Uterus (tissue), 4 donors: ENCODE measurements around the gene NOL6. TPM values are rescaled to one million over a fixed set of nuclear protein-coding genes. Genes with fewer than 3 reads are reported as not detected.
"Not testable (repeated sequence)": the region's sequence is repeated elsewhere in the genome, so short reads cannot be mapped to it uniquely, and the experiment has no call there.

Experiments used
- DNase-seq, 2 donors: peaks; one replicate each; pipeline ENCODE4 v3.0.0-alpha.2; 2019 to 2020
- H3K27ac ChIP-seq, 2 donors: fragments of 200-600 bp; sonication (generic); 1 replicate in 1 of 2; 2 replicates in 1 of 2; pipeline ENCODE4 v1.5.1; 2016 to 2018
- H3K27me3 ChIP-seq, 2 donors: fragments of 200-600 bp; sonication (generic); one replicate each; pipeline ENCODE4 v1.5.1; 2018 to 2019; ENCODE audit warnings: control low read depth in 1 of 2
- H3K36me3 ChIP-seq, 2 donors: fragments of 200-600 bp; sonication (generic); one replicate each; pipeline ENCODE4 v1.5.1; 2019; ENCODE audit warnings: control low read depth in 1 of 2
- H3K4me1 ChIP-seq, 2 donors: fragments of 200-600 bp; sonication (generic); one replicate each; pipeline ENCODE4 v1.5.1; 2018 to 2019; ENCODE audit warnings: control low read depth in 1 of 2
- H3K4me3 ChIP-seq, 2 donors: fragments of 200-600 bp; sonication (generic); 1 replicate in 1 of 2; 2 replicates in 1 of 2; pipeline ENCODE4 v1.5.1; 2018 to 2019; ENCODE audit warnings: mild to moderate bottlenecking in 1 of 2
- H3K9me3 ChIP-seq, 2 donors: fragments of 200-600 bp; sonication (generic); one replicate each; pipeline ENCODE4 v1.5.1; 2019; ENCODE audit warnings: control low read depth in 1 of 2
- CTCF ChIP-seq, 4 experiments: fragments of 200-600 bp in 2 of 4; fragments of 450-650 bp in 2 of 4; sonication (generic) in 2 of 4; IDR thresholded peaks; one replicate each; pipeline ENCODE4 v1.5.1; 2016 to 2019; ENCODE audit warnings: antibody characterized with exemption in 4 of 4, mild to moderate bottlenecking in 2 of 4, moderate library complexity in 1 of 4
- POLR2A ChIP-seq, 2 donors: fragments of 450-650 bp; IDR thresholded peaks; one replicate each; pipeline ENCODE4 v1.6.1; 2016; ENCODE audit warnings: antibody characterized with exemption in 2 of 2, mild to moderate bottlenecking in 1 of 2, moderate library complexity in 1 of 2
- intact Hi-C: fragments of 100-400 bp; cut with DNase I; formaldehyde crosslinking; loops from one replicate; pipeline ENCODE4 v1.15.1; 2023; ENCODE audit warnings: low total_unique reads
- total RNA-seq, 4 donors: library from RNA; depleted of rRNA in 3 of 4; stranded (reverse); fragments of >200 nt in 3 of 4; gene quantifications; one replicate each; pipeline versions ENCODE4 v1.1.0 to v1.2.4, GENCODE V29; 2014 to 2023
- donor health status: DM: yes; HTN: yes; CAD: no.

The NOL6 gene
- total RNA-seq, 4 donors from 2014 or later, result 7.9 to 35.4 (median 15.8) TPM

- Histone ChIP-seq H3K36me3 (no peaks in the 10 kb centered on the region), H3K4me3 (no peak overlapping the region), H3K27ac (no peak overlapping the region), H3K4me1 (no peaks in the 10 kb centered on the region), H3K27me3 (no peaks in the 10 kb centered on the region), H3K9me3 (no peaks in the 10 kb centered on the region)
- DNase-seq, result no peak
- intact Hi-C loops, result no loop called here
- TF ChIP-seq POLR2A (IDR thresholded peaks at IDR 0.05) (no peak), CTCF (IDR thresholded peaks at IDR 0.05) (no peak)
These were observed 46.9 kb downstream of the NOL6 start for GRCh38 chr9:33426843-33427293.

- Histone ChIP-seq H3K4me3 (no peak overlapping the region), H3K36me3 (no peaks in the 10 kb centered on the region), H3K9me3 (no peaks in the 10 kb centered on the region), H3K27ac (no peak overlapping the region), H3K27me3 (no peaks in the 10 kb centered on the region), H3K4me1 (no peaks in the 10 kb centered on the region)
- TF ChIP-seq CTCF (IDR thresholded peaks at IDR 0.05), result no peak
- TF ChIP-seq POLR2A (IDR thresholded peaks at IDR 0.05), result no peak
- DNase-seq, result no peak
- intact Hi-C loops, result no loop called here
These were observed 48.6 kb downstream of the NOL6 start for GRCh38 chr9:33425128-33425533.

DNA sequence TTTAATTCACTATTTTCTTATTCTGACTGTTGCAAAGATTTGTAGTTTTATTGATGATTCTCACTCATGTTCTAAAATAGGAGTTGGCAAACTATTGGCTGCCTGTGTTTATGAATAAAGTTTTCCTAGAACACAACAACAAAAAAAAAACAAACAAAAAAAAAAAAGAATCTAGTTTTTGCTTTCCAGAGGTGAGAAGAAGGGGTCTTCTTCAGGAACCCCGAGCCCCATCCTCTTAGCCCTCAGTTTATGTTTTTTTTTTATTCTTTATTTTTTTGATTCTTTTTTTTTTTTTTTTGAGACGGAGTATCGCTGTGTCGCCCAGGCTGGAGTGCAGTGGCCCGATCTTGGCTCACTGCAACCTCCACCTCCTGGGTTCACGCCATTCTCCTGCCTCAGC, 49.2 kb downstream of the NOL6 start:
- intact Hi-C loops, result not testable (repeated sequence)

DNA sequence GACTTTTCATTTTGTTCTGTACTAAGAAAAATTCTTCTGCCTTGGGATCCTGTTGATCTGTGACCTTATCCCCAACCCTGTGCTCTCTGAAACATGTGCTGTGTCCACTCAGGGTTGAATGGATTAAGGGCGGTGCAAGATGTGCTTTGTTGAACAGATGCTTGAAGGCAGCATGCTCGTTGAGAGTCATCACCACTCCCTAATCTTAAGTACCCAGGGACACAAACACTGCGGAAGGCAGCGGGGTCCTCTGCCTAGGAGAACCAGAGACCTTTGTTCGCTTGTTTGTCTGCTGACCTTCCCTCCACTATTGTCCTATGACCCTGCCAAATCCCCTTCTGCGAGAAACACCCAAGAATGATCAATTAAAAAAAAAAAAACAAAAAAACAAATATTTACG, 49.7 kb downstream of the NOL6 start:
- H3K27ac ChIP-seq, H3K4me3 ChIP-seq, DNase-seq, H3K36me3 ChIP-seq, intact Hi-C loops, H3K9me3 ChIP-seq, H3K27me3 ChIP-seq, H3K4me1 ChIP-seq: not testable (repeated sequence)

More for the DNA sequence above, 49.2 kb downstream of the NOL6 start:
- not testable (repeated sequence) for H3K36me3 ChIP-seq, H3K27me3 ChIP-seq, DNase-seq, H3K9me3 ChIP-seq, H3K4me3 ChIP-seq, H3K4me1 ChIP-seq, H3K27ac ChIP-seq

DNA sequence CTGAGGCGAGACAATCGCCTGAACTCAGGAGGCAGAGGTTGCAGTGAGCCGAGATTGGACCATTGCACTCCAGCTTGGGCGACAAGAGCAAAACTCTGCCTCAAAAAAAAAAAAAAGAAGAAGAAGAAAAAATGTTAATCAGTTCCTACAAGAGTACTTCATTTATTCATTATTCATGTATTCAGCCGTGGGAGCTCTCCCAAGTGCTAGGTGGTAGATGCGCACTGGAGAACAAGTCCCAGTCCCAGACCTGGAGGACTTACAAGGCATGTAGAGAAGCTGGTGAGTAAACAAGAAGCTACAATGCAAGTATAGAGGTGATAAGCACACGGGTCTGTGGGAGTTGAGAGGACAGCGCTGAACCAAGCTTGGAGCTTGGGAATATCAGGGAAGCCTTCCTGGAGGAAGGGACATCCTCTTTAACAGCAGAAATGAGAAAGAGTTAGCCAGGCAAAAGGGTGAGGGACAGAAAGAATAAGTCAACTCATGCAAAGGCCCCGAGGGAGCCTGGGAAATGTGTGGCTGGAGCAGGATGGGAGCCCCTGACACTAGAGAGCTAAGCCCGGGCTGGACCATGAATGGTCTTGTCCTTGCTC, 53.9 kb downstream of the NOL6 start:
- H3K36me3 ChIP-seq, result no peaks in the 10 kb centered on the region
- H3K4me3 ChIP-seq, result no peak overlapping the region
- no peak for TF ChIP-seq POLR2A (IDR thresholded peaks at IDR 0.05)
- TF ChIP-seq CTCF (IDR thresholded peaks at IDR 0.05), result no peak
- H3K27me3 ChIP-seq, result no peaks in the 10 kb centered on the region
- intact Hi-C loops, result no loop called here
- H3K9me3 ChIP-seq, result no peaks in the 10 kb centered on the region
- H3K4me1 ChIP-seq, result no peaks in the 10 kb centered on the region
- DNase-seq, result no peak
- no peak overlapping the region for H3K27ac ChIP-seq

DNA sequence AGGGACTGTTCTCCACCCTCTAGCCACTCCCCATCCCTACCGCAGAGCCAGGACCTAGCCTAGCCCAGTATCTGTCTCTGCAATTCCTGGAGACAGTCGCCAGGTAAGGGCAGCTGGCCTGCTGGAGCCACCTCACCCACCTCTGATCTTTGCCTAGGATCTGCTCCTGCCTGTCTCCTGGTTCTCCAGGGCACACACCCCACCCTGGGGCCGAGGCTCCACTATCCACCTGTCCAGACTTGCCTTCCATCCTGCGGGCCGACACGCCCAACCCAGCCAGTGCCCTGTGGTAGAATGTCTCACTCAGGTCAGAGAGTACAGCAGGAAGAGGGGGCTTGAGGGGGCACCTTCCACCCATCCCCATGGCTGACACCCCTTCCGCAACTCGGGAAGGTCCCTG, 55.6 kb downstream of the NOL6 start:
- no peak overlapping the region for H3K4me3 ChIP-seq
- H3K27ac ChIP-seq, result no peak overlapping the region
- no peaks in the 10 kb centered on the region for H3K9me3 ChIP-seq
- H3K4me1 ChIP-seq, result no peaks in the 10 kb centered on the region
- TF ChIP-seq CTCF (IDR thresholded peaks at IDR 0.05), result no peak
- no peak for TF ChIP-seq POLR2A (IDR thresholded peaks at IDR 0.05)
- no peaks in the 10 kb centered on the region for H3K27me3 ChIP-seq
- intact Hi-C loops, result no loop called here
- no peaks in the 10 kb centered on the region for H3K36me3 ChIP-seq
- no peak for DNase-seq
